Liver (tissue), 3 donors: Measurements from ENCODE around the gene GRK2.

Source experiments
- CTCF ChIP-seq: fragments of 150-350 bp; IDR thresholded peaks from 2 replicates; pipeline ENCODE4 v1.5.1; 2017; ENCODE audit warnings: improper control_type of control experiment, low read depth, low read length; ENCODE audit not compliant: missing input control
- RAD21 ChIP-seq, 2 donors: IDR thresholded peaks; 2 replicates each; pipeline ENCODE4 v1.6.1; 2016; ENCODE audit warnings: antibody characterized with exemption in 2 of 2, mild to moderate bottlenecking in 2 of 2
- SP1 ChIP-seq: IDR thresholded peaks from 2 replicates; pipeline ENCODE4 v1.6.1; 2018; ENCODE audit warnings: antibody characterized with exemption, mild to moderate bottlenecking
- TAF1 ChIP-seq: conservative IDR thresholded peaks from 2 replicates; pipeline ENCODE4 v1.6.1; 2016; ENCODE audit warnings: antibody characterized with exemption, mild to moderate bottlenecking
- donor health status: healthy.
- donor health status: healthy.

GRCh38 chr11:67303835-67304411 is 37.6 kb downstream of the GRK2 start:
- no peak for TF ChIP-seq CTCF
- TF ChIP-seq SP1, result no peak
- no peak for TF ChIP-seq RAD21 (IDR thresholded peaks at IDR 0.05)
- TF ChIP-seq TAF1, result no peak
